GM18868 (cell line): ENCODE results near the gene OVAAL.

Experiments used
- ATAC-seq: cut with Tn5 transposase; IDR thresholded peaks from one replicate; pipeline ENCODE4 v1.9.1; 2021; ENCODE audit warnings: mild to moderate bottlenecking, moderate library complexity; ENCODE audit not compliant: unreplicated experiment

OVAAL gene

DNA sequence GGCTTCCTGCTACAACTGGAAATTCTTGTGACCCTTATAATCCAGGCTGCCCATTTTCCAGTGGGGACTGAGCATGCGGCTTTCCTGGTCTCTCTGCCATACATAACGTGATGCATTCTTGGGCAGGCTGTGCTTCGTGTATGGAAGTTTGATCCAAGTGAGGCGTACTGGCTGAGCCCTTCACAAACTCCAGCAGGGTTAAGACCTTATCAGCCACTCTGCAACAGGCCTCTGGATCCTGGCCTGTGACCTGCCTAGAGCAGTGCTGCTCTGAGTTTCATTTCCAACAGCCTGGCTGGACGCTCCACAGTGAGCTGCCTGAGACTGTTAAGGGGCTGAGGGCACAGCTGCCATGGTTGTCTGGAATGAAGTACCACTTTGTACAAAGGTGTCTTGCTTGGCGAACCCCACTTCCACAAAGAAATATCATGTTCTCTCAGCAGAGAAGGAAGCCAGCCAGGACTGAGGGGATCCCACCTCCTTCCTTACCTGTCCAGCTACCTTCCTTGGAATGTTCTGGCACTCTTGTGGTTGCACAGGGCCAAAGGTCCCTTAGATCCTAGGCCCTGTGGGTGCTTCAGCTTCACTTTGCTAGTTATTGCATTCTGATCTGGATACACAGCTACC is 44.6 kb downstream of the OVAAL start:
- ATAC-seq = no peak

DNA sequence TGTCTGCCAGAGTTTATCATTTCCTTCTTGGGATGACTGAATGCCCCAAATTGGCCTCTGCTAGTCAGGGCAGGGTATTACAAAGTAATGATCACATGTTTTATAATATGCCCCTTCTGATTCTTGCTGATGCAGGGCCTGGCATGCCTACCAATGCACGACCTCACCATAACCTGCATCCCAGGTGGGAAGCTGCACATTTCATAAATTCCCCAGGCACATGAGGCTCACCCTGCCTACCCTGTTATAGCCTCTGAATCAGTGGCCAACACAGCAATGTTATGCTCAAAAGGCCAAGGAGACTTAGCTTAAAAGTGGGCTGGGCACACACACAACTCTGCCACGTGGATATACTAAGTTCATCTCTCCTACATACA is 45.1 kb downstream of the OVAAL start:
- ATAC-seq = no peak

DNA sequence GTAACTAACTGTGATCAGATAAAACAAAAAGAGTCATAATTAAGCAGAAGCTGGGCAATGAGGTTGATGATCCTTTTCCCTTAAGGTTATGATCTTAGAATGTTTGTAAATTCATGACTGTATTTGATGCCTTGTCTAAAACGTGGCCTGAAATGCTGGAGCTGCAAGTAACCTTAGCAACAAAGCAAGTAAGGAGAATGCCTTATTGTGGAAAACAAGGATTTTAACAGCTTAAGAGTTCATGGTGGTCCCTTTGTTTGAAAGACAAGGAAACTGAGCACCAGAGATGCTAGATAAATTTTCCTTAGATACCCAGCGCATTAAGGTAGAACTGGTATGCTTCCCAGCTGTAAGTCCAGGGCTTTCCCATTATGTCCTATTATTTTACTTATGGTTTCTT is 47.4 kb downstream of the OVAAL start:
- no peak for ATAC-seq

DNA sequence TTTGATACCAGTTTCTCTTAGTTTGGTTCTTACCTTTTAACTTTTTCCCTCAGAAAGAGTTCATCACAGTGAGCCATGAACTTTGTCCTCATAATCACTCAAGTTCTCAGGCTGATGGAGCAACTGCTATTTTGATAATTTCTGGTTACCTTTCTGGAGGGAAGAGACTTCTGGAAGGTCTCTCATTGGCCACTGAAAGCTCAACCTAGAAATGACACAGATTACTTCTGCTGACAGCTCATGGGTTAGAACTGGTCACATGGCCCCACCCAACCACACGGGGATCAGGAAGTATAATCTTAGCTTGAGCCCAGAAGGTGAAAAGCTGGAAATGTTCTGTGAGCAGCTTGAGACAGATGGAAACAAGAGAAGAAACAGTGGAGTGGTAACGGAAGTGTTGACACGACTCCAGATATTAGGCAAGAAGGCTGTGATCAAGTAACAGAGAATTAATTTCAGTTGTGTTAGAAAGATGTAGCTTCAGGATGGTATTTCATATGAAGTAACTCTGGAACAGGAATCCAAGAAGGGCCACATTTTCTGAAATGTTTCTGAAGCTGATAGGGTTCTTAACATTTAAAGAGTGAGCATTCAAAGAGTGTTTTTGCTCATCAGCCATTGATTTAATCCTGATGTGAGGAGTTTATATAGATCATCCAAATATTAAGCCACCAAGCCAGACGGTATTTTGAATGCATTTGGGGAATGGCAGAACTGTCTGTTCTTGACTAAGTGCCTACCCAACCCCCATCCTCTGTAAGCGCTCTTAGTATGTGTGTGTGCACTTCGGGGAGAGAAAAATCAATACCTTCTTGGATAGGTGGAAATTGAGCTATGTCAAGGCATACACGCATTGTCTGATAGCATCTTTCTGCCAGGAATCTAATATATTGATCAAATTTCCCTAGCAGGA is 51.1 kb downstream of the OVAAL start:
- ATAC-seq = no peak

- no peak for ATAC-seq
These were observed 51.8 kb downstream of the OVAAL start for GRCh38 chr1:180610556-180611015.

DNA sequence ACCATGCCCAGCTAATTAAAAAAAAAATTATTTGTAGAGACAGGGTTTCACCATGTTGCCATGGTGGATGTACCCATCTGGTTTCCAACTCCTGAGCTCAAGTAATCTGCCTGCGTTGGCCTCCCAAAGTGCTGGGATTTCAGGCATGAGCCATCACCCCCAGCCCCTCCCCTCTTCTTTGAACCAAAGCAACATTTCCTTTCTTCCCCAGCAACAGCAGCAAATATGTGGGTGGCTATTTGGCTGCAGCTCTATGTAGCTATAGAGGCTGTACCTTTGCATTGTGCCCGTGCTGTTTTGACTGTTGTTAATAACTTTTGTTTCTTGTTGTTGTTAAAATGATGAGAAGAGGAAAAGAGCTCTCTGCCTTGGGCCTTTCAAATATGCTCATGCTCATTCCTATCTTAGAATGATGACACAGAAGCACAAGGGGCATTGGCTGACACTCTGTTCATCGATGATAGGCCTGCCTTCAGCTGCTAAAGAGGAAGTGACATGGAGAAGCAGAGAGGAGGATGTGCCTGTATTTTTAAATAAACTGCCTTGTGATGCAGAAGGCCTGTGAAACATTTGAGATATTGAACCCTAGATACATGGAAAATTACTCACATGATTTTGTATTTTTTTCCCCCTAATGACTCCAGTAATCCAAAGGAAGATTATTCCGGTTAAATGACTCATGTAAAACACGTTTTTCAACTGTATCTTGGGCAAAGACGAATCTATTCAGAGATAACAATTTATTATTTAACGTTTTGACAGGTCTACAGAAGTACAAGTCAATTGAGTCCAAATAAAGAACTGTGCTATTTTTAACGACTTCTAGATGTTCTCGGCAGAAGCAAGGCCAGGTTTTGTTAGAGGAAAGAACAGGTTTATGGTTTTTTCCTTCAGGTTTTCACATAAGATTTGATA is 52.5 kb downstream of the OVAAL start:
- peak; percentile 42 for ATAC-seq

DNA sequence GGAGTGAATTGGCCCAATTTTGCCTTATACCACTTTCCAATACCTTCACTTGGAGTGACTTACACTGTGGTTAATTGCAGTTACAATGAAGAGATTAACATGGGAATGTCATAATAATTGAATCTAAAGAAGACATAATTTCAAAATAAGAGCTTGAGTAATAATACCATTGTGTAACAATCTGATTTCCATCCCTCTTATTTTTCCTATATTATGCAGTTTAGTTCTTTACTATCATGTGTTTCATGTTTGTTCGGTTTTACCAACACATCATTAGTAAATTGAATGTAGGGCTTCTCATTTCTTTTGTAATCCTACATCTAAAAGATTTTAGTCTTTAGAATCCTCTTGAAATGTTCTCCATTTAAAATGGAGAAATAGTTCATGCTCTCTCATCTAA is 53.9 kb downstream of the OVAAL start:
- no peak for ATAC-seq

GRCh38 chr1:180614730-180615129 is 56.0 kb downstream of the OVAAL start:
- ATAC-seq = no peak

- ATAC-seq = no peak
These were observed 56.9 kb downstream of the OVAAL start for GRCh38 chr1:180615493-180616290.
